ENCODE measurements around the gene ULK4. TPM values are rescaled to one million over a fixed set of nuclear protein-coding genes. Genes with fewer than 3 reads are reported as not detected.

The ULK4 gene
- total RNA-seq, 2 experiments from 2014 or later = 13.1 to 14.2 TPM

- Mint-ChIP-seq H3K27ac (no peak overlapping the region), H3K9me3 (ENCODE audit: low read depth) (peaks cover 3% of the 10 kb centered on the region), H3K27me3 (no peaks in the 10 kb centered on the region), H3K4me1 (peaks cover 5% of the 10 kb centered on the region), H3K4me3 (no peak overlapping the region), H3K36me3 (ENCODE audit: low read depth) (no peaks in the 10 kb centered on the region)
- DNase-seq (no peak), ATAC-seq (peak; percentile 72)
- intact Hi-C loops (cut with DNase I, micrococcal nuclease) = no loop called here
- POLR2A ChIA-PET = no interaction called here
- CTCF ChIA-PET = no interaction called here
These were observed 611.5 kb downstream of the ULK4 start for GRCh38 chr3:41350441-41350840.

- Mint-ChIP-seq H3K4me1 (peaks cover 5% of the 10 kb centered on the region), H3K9me3 (ENCODE audit: low read depth) (peaks cover 12% of the 10 kb centered on the region), H3K4me3 (no peak overlapping the region), H3K27me3 (no peaks in the 10 kb centered on the region), H3K36me3 (ENCODE audit: low read depth) (peaks cover 9% of the 10 kb centered on the region), H3K27ac (no peak overlapping the region)
- intact Hi-C loops (cut with DNase I, micrococcal nuclease) = no loop called here
- POLR2A ChIA-PET = no interaction called here
- DNase-seq (no peak), ATAC-seq (no peak)
- CTCF ChIA-PET = interaction anchor here (0.6 kb wide), 1 partner anchor 797 kb away, joined by 3 read pairs; no protein-coding TSS in a partner anchor
These were observed 613.5 kb downstream of the ULK4 start for GRCh38 chr3:41348401-41348800.

GRCh38 chr3:41346698-41347270 is 615.1 kb downstream of the ULK4 start:
- Mint-ChIP-seq H3K27ac (no peak overlapping the region), H3K4me1 (peaks cover 5% of the 10 kb centered on the region), H3K36me3 (ENCODE audit: low read depth) (peaks cover 9% of the 10 kb centered on the region), H3K9me3 (ENCODE audit: low read depth) (peaks cover 12% of the 10 kb centered on the region), H3K4me3 (no peak overlapping the region), H3K27me3 (no peaks in the 10 kb centered on the region)
- ChIA-PET CTCF (no interaction called here), POLR2A (no interaction called here)
- DNase-seq (no peak), ATAC-seq (no peak)
- intact Hi-C loops (cut with DNase I, micrococcal nuclease) = no loop called here

- ChIA-PET CTCF (no interaction called here), POLR2A (no interaction called here)
- intact Hi-C loops (cut with DNase I, micrococcal nuclease) = no loop called here
- Mint-ChIP-seq H3K4me3 (no peak overlapping the region), H3K9me3 (ENCODE audit: low read depth) (peaks cover 12% of the 10 kb centered on the region), H3K36me3 (ENCODE audit: low read depth) (peaks cover 9% of the 10 kb centered on the region), H3K27ac (no peak overlapping the region), H3K4me1 (peaks cover 4% of the 10 kb centered on the region), H3K27me3 (no peaks in the 10 kb centered on the region)
- DNase-seq = no peak
- ATAC-seq = no peak
These were observed 616.1 kb downstream of the ULK4 start for GRCh38 chr3:41345788-41346187.

GRCh38 chr3:41339758-41340157 is 622.1 kb downstream of the ULK4 start:
- Mint-ChIP-seq H3K4me1 (no peaks in the 10 kb centered on the region), H3K27ac (no peak overlapping the region), H3K27me3 (no peaks in the 10 kb centered on the region), H3K9me3 (ENCODE audit: low read depth) (peaks cover 1% of the 10 kb centered on the region), H3K36me3 (ENCODE audit: low read depth) (peaks cover 6% of the 10 kb centered on the region), H3K4me3 (no peak overlapping the region)
- DNase-seq (no peak), ATAC-seq (no peak)
- intact Hi-C loops (cut with DNase I, micrococcal nuclease) = no loop called here
- POLR2A ChIA-PET = no interaction called here
- CTCF ChIA-PET = no interaction called here

- Mint-ChIP-seq H3K4me3 (no peak overlapping the region), H3K4me1 (no peaks in the 10 kb centered on the region), H3K27me3 (no peaks in the 10 kb centered on the region), H3K36me3 (ENCODE audit: low read depth) (no peaks in the 10 kb centered on the region), H3K27ac (no peak overlapping the region), H3K9me3 (ENCODE audit: low read depth) (no peaks in the 10 kb centered on the region)
- CTCF ChIA-PET = interaction anchor here (0.6 to 0.7 kb wide), 2 partner anchors 21 to 453 kb away, joined by 3 read pairs; no protein-coding TSS in a partner anchor
- intact Hi-C loops (cut with DNase I, micrococcal nuclease) = no loop called here
- POLR2A ChIA-PET = no interaction called here
- no peak for ATAC-seq
- no peak for DNase-seq
These were observed 623.6 kb downstream of the ULK4 start for GRCh38 chr3:41338276-41338675.

- Mint-ChIP-seq H3K4me1 (no peaks in the 10 kb centered on the region), H3K27me3 (no peaks in the 10 kb centered on the region), H3K9me3 (ENCODE audit: low read depth) (no peaks in the 10 kb centered on the region), H3K4me3 (no peak overlapping the region), H3K36me3 (ENCODE audit: low read depth) (no peaks in the 10 kb centered on the region), H3K27ac (no peak overlapping the region)
- no peak for ATAC-seq
- intact Hi-C loops (cut with DNase I, micrococcal nuclease) = no loop called here
- DNase-seq = no peak
- ChIA-PET CTCF (no interaction called here), POLR2A (no interaction called here)
These were observed 627.5 kb downstream of the ULK4 start for GRCh38 chr3:41334426-41334825.

- Mint-ChIP-seq H3K27ac (no peak overlapping the region), H3K4me1 (no peaks in the 10 kb centered on the region), H3K27me3 (no peaks in the 10 kb centered on the region), H3K36me3 (ENCODE audit: low read depth) (no peaks in the 10 kb centered on the region), H3K4me3 (no peak overlapping the region), H3K9me3 (ENCODE audit: low read depth) (no peaks in the 10 kb centered on the region)
- ATAC-seq (no peak), DNase-seq (no peak)
- intact Hi-C loops (cut with DNase I, micrococcal nuclease) = no loop called here
- ChIA-PET CTCF (no interaction called here), POLR2A (no interaction called here)
These were observed 630.9 kb downstream of the ULK4 start for GRCh38 chr3:41331041-41331440.

- DNase-seq (no peak), ATAC-seq (no peak)
- POLR2A ChIA-PET = interaction anchor here (0.6 kb wide), 1 partner anchor 593 kb away, joined by 5 read pairs; no protein-coding TSS in a partner anchor
- no peaks in the 10 kb centered on the region for H3K27me3 Mint-ChIP-seq
- CTCF ChIA-PET = no interaction called here
- no peaks in the 10 kb centered on the region for H3K4me1 Mint-ChIP-seq
- H3K36me3 Mint-ChIP-seq (ENCODE audit: low read depth) = no peaks in the 10 kb centered on the region
- H3K9me3 Mint-ChIP-seq (ENCODE audit: low read depth) = no peaks in the 10 kb centered on the region
- H3K4me3 Mint-ChIP-seq = no peak overlapping the region
- intact Hi-C loops (cut with DNase I, micrococcal nuclease) = no loop called here
- no peak overlapping the region for H3K27ac Mint-ChIP-seq
These were observed 631.4 kb downstream of the ULK4 start for GRCh38 chr3:41330465-41330864.

GRCh38 chr3:41329881-41330280 is 632.0 kb downstream of the ULK4 start:
- no peaks in the 10 kb centered on the region for H3K4me1 Mint-ChIP-seq
- no peak for ATAC-seq
- CTCF ChIA-PET = no interaction called here

GRCh38 chr3:41328926-41329325 is 633.0 kb downstream of the ULK4 start:
- POLR2A ChIA-PET = no interaction called here
- Mint-ChIP-seq H3K27me3 (no peaks in the 10 kb centered on the region), H3K4me1 (no peaks in the 10 kb centered on the region), H3K9me3 (ENCODE audit: low read depth) (no peaks in the 10 kb centered on the region), H3K27ac (no peak overlapping the region), H3K4me3 (no peak overlapping the region), H3K36me3 (ENCODE audit: low read depth) (no peaks in the 10 kb centered on the region)
- DNase-seq = no peak
- no peak for ATAC-seq
- intact Hi-C loops (cut with DNase I, micrococcal nuclease) = no loop called here
- CTCF ChIA-PET = no interaction called here

More at GRCh38 chr3:41329881-41330280, 632.0 kb downstream of the ULK4 start:
- Mint-ChIP-seq H3K36me3 (ENCODE audit: low read depth) (no peaks in the 10 kb centered on the region), H3K4me3 (no peak overlapping the region), H3K9me3 (ENCODE audit: low read depth) (no peaks in the 10 kb centered on the region), H3K27me3 (no peaks in the 10 kb centered on the region), H3K27ac (no peak overlapping the region)
- POLR2A ChIA-PET = interaction anchor here (0.6 kb wide), 1 partner anchor 594 kb away, joined by 5 read pairs; no protein-coding TSS in a partner anchor
- DNase-seq = no peak
- intact Hi-C loops (cut with DNase I, micrococcal nuclease) = no loop called here

GRCh38 chr3:41327718-41328117 is 634.2 kb downstream of the ULK4 start:
- Mint-ChIP-seq H3K36me3 (ENCODE audit: low read depth) (no peaks in the 10 kb centered on the region), H3K4me1 (no peaks in the 10 kb centered on the region), H3K27me3 (no peaks in the 10 kb centered on the region), H3K4me3 (no peak overlapping the region), H3K9me3 (ENCODE audit: low read depth) (no peaks in the 10 kb centered on the region), H3K27ac (no peak overlapping the region)
- DNase-seq = no peak
- intact Hi-C loops (cut with DNase I, micrococcal nuclease) = no loop called here
- ChIA-PET POLR2A (no interaction called here), CTCF (no interaction called here)
- no peak for ATAC-seq

GRCh38 chr3:41324156-41324475 is 637.8 kb downstream of the ULK4 start:
- Mint-ChIP-seq H3K27ac (no peak overlapping the region), H3K27me3 (no peaks in the 10 kb centered on the region), H3K4me3 (no peak overlapping the region), H3K4me1 (no peaks in the 10 kb centered on the region), H3K9me3 (ENCODE audit: low read depth) (no peaks in the 10 kb centered on the region), H3K36me3 (ENCODE audit: low read depth) (no peaks in the 10 kb centered on the region)
- ATAC-seq (no peak), DNase-seq (no peak)
- intact Hi-C loops (cut with DNase I, micrococcal nuclease) = no loop called here
- POLR2A ChIA-PET = no interaction called here
- CTCF ChIA-PET = no interaction called here

All from activated CD4-positive, alpha-beta T cell treated with anti-CD3 and anti-CD28 coated beads for 36 hours (primary cell).